ENCODE results near the gene SLIT1.
"Not testable (repeated sequence)": the region's sequence is repeated elsewhere in the genome, so short reads cannot be mapped to it uniquely, and the experiment has no call there.

The SLIT1 gene

DNA sequence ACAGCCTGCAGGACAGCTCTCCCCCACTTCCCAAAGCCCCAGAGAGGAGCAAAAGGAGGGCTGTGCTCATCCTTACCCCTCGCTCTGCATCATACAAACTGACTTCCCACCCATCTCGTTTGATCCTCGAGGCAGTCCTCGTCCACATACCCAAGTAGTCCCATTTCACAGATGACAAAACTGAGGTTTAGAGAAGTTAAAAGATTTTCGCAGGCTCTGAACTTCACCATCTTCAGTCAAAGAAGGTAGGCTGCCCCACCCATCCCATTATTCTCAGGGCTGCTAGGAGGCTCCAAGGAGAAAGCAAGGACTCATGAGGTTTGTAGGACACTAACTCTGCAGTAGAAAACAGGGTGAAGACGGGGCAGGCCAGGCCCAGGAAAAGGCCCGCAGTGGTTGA lies 147.1 kb downstream of the SLIT1 start:
- no peak for DNase-seq

DNA sequence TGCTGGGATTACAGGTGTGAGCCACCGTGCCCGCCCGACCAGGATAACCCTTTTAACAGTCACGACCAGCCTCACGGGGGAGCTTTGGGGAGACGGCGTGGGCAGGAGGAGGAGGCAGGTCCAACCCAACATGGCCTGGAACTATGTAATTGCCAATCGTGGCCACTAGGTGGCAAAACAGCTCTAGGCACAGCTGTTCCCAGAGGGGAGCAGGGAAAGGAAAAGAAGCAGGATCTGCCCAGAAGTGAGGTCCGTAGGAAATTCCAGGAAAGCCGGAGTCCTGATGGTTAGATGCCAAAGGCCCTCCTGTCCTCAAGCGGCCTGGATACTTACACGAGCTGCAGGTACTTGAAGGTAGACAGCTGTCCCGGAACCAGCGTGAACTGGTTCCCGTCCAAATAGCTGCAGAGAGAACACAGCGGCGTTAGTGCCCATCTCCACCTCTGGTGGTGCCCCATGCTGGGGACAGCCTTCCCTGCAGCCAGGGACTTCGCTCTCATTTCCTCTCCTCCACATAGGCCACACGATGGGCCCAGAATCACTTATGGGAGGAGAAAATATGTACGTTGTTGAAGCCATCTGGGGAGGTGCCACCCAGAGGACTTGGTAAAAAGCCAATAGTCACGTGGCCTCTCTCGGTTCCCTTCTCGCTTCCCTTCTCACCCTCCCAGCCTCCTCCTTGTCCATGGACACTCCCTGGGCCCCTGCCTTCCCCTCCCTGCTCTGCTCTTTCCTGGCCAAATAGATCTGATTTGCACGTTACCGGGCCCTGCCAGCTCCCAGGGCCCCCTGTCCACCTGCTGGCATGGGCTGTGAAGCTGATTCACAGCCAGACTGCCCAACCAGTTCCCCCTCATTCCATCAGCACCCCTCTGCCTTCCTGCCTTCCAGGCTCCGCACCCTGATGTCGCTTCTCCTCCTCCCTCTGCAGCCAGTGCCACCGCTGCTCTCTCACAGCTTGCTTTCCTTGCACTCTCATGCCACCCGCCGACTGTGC lies 148.1 kb downstream of the SLIT1 start:
- DNase-seq = peak; percentile 77

DNA sequence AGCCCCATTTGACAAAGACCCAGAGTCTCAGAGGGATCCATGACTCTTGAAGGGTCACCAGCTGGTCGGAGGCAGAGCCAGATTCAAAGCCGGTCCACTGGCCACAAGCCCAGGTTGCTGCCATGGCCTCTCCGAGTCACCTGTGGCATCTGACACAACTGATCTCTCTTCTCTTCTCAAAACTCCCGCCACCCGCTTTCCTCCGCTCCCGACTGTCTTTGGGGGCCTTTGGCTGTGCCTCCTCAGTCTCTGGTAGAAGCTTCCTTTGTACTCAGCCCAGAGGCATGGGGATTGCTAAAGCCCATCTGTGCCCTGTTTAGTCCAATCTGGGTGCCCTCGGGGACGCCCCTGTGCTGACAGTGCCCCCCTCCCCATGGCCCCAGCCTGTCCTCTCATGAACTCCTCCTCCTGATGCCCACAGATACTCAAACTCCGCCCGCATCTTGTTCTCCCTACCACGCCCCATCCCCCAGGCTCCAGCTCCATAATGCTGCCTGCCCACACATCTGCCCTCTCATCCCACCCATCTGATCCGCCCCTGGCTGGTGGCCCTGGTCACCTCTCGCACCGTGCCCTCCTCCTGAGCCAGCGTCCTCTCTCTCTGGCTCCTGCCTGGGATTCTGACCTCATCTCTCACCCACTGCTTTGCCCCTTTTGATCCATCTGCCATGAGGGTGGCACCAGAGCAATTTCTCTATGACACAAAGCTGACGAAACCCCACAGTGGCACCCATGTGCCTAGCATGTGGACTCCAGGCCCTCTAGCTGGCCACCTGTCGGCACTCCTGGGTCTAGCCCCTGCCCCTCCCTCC lies 150.6 kb downstream of the SLIT1 start:
- DNase-seq = no peak

DNA sequence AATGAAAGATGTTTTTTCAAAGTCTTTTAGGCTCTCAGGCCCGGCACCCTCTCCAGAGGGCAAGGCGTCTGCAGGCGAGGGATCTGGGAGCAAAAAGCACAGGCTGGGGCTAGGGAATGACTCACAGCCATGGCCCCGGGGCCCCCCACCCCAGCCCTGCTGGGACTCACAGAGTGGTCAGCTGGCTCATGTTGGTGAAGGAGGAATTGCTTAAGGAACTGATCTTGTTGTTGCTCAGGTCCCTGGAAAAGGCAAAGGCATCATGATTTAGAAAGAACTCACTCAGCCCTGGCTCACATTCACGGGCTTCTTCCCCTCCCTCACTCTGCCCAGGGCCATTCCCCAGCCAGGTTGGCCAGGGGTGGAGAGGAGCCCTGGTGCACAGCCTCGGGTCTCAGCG lies 151.5 kb downstream of the SLIT1 start:
- DNase-seq = no peak

DNA sequence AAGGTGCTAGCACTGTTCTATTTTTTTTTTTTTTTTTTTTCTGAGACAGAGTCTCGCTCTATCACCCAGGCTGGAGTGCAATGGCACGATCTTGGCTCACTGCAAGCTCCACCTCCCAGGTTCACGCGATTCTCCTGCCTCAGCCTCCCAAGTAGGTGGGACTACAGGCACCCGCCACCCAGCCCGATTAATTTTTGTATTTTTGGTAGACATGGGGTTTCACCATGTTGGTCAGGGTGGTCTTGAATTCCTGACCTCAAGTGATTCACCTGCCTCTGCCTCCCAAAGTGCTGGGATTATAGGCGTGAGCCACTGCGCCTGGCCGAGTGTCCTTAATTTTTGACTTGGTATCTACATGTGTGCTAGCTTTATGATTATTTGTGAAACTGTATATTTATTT lies 151.9 kb downstream of the SLIT1 start:
- DNase-seq = not testable (repeated sequence)

DNA sequence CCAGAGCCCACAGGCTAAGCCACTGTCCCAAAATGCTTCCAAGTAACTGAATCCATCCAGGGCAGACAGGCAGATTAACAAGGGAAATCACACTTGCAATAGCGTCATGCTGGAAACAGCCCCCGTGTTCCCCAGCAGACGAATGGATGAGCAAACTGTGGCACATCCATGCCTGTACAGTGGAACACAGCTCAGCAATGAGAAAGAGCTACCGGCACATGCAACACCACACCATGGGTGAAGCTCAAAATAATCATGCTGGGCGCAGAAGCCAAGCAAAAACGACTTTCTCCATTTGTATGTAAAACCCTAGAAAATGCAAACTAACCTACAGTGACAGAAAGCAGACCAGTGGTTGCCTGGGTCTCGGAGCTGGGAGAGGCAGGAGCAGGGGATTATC lies 153.1 kb downstream of the SLIT1 start:
- DNase-seq = no peak

DNA sequence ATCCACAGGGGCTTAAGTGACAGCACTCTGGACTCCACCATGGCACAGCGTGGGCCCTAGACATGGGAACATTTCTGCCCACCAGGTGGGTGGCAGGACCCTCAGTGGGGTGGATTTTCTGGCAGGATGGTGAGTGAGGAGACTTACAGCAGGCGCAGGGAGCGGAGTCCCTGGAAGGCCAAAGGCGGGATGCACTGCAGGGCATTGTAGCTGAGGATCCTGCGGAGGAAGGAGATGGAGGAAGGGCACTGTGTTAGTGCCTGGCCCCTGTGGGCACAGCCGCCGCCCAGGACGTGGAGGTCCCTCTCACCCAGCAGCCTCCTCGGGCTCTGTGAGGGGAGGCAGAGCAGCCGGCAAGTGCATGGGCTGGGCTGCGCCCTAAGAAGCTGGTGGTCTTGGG lies 154.3 kb downstream of the SLIT1 start:
- no peak for DNase-seq

DNA sequence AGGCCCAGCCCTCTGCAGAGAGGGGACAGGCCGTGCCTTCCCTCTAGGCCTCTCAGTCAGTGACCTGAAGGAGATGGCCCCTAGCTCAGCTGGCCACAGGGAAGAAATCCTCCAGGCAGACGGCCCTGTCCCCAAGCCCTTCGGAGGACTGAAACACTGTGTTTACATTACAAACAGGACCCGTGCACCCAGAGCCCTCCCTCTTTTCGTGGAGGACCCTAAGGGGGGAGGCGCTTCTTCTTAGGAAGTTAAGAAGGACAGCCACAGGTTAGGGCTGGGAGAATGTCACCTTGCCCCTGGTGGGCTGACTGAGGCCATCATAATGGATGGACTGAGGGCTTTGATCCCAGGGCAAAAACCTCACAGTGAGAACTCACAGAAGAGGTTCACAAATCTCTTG lies 154.9 kb downstream of the SLIT1 start:
- no peak for DNase-seq

DNA sequence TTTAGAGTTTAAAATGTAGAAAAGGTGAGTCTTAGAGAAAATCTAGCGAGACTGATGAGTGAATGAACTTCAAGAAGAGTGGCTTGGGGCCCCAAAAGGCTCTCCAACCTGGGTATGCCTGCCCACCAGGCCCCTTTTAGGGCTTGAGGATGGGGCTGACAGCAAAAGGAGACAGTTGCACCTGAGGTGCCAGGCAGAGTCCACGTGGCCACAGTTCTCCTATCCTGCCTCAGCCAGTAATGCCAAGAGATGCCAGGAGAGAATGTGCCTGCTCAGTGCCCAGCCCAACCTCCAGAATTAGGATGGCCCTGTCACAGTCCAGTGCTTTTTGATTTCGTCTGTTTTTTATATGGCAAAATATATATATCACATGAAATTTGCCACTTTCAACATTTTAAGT lies 156.5 kb downstream of the SLIT1 start:
- no peak for DNase-seq

DNA sequence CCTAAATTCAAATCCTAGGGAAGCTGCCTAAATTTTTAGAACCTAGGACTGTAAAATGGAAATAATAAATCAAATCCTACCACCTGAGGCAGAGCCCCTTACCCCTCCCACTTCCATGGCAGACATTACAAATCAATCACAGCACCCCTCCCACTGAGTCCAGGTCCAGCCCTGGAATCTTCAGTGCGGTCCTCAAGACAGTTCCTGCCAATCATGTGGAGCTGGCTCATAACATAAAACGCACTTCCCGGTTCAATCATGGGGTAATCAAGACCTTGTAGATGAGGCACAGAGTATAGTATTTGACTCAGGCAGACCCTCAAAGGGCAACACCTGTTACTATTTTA lies 157.0 kb downstream of the SLIT1 start:
- DNase-seq = no peak

DNA sequence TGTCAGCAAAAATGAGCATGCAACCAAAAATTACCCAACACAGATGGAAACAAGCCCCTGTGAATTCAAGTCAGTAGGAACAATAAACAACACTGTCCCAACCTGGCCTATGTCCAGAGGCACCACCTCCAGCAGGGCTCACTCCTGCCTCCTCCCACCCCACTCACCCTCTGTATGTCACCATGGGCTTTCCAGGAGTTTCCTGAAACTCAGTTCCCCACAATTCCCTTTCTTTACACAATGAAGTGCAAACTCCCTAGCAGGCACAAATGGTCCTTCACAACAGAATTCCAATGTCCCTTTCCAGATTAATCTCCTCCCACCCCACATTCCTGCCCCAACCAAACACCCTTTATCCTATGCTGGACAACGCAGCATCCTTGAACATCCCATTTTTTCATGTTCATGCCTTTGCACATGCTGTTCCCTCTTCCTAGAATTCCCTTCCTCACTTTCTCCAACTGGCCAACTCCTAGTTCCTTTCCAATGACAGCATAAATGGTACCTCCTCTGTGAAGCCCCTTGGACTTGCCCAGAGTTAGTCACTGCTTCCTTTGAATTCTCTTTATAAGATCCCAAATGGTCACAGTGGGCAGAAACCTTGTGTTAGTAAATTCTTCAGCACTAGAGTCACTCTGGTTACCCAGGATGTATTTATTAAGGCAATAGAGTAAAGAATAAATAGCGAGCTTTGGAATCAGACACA lies 157.5 kb downstream of the SLIT1 start:
- peak; percentile 45 for DNase-seq

DNA sequence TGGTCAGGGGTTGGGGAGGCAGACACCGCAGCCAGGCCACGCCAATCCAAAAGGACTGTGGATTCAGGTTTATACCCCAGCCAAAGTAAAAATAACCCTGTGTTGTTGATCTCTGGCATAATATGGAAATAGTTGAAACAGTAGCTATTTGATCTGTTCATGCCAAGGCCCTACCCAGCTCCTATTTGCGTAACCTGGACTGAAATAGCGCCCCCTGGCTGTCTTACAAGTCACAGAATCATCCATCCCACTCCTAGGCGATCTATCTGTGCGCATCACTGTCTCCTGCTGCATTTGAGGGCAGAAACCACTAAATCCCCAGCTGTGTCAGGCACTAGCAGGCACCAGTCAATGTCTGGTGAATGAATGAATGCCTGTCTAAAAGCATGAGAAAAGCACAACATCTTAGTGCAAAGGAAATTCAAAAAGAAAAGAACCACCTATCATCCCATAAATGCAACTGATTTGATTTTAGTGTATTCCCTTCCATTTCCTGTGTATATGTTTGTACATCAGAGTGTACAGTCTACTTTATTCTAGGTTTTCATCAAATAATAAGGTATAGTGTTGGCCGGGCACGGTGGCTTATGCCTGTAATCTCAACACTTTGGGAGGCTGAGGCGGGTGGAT lies 160.0 kb downstream of the SLIT1 start:
- DNase-seq = peak; percentile 19

DNA sequence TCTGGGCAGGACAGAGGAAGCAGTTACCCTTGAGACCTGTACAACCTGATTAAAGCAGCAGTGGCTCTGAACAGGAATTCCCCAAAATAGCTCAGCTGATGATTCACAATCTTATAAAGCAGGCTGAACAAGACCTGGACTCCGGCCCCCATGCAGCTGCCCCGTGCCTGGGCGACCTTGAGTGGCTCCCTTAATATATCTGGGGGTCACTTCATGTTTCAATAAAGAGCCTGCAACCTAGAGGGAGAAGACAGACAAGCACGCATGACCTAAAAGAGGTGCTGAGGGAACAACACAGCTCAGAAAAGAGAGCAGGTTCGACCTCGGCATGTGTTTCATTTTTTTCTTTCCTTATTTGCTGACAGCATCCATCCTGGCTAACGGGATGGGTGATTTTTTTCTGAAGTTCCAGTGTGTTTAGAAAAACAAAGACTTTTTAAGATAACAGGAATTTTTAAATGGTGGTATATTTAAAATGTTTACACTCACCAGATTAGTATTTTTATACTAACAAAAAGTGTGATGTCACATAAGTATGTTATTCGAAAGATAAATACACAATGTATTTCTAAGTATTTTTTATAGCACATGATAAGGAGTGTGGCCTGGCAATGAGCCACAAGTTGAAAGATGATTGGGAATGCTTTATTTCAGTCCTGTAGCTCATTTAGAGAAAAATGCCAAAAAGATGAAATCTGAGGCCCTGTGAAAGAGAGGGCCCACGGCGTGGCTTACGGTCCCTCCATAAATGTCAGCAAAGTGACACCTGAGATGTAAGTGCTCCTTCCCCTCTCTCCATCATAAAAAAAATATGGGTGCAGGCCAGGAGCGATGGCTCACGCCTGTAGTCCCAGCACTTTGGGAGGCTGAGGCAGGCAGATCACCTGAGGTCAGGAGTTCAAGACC lies 161.3 kb downstream of the SLIT1 start:
- DNase-seq = peak; percentile 74

DNA sequence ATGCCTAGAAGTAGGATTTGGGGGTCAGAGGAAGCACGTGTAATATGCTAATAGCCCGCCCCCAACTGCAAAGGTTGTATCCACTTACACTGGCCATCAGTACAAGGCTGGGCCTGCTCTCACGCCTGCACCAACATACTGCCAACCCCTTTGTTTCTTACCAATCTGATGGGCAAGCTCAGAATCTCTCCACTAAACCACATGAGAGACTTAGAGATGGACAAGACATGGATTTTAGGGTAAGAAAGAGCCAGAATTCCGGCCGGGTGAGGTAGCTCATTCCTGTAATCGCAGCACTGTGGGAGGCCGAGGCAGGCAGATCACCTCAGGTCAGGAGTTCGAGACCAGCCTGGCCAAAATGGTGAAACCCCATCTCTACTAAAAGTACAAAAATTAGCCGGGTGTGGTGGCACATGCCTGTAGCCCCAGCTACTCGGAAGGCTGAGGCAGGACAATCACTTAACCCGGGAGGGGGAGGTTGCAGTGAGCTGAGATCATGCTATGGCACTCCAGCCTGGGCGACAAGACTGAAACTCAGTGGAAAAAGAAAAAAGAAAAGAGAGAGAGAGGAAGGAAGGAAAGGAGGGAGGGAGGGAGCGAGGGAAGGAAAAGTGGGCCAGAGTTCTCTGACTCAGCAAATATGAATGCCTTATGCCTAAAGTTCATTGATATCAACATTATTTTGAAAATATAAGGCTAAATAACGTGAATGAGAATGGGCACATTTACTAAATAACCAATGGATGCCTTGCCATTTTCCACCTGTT lies 162.2 kb downstream of the SLIT1 start:
- DNase-seq = peak; percentile 33

DNA sequence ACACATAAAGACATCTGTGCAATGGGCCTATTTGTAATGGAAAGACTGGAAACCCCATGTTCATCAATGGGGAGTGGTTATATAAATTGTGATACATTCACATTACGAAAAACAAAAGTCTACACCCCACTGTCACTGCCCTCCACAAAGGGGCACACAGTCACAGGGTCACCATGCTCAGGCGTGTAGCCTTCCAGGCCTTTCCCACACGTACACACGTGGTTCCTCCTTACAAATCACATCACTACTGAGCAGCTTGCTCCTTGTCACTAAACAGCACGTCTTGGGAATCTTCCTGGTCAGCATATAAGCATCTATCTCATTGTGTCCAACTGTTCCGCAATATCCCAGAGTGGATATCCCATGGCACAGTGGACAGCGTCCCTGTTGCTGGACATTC lies 163.1 kb downstream of the SLIT1 start:
- DNase-seq = no peak

DNA sequence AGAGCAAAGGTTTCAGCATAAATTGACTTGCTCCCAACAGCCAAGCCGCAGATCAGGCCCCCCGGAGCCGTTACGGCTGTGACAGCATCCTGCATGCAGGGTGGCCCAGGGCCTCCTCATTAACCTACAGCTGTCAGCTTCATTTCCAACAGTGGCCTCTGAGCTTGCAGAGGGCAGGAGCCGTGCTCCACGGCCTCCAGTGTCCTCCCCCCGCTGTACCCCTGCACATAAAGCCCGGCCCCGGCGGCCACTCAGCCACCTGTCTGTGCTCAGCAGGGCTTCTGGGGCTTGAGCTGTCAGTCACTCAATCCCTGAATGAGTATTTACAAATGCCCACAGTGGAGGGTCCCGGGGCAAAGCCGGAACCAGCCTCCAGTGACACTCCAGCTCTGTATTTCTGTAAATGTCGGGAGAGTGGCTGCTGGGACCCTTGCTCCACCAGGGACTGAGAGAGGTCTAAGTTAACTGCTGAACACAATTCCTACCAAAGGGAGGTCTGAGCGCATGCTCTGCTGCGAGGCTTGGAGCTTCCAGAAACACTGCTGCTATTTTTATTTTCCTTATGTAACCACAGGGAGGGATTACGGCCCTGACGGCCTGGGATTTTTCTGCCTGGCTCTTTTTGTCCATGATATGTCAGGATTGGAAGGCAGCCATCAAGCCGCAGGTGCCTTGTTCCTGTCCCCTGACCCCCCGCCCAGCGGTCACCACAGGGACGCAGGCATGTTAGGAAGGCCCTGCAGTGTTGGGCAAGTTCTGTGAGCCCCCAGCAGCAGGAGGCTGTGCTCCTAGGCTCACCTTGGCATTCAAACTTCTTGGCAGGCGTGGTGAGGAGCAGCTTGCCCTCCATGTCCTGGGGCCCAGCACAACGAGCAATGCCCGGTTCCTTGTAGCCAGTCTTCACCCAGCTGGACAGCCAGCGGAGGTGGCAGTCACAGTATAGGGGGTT lies 165.0 kb downstream of the SLIT1 start:
- DNase-seq = no peak

DNA sequence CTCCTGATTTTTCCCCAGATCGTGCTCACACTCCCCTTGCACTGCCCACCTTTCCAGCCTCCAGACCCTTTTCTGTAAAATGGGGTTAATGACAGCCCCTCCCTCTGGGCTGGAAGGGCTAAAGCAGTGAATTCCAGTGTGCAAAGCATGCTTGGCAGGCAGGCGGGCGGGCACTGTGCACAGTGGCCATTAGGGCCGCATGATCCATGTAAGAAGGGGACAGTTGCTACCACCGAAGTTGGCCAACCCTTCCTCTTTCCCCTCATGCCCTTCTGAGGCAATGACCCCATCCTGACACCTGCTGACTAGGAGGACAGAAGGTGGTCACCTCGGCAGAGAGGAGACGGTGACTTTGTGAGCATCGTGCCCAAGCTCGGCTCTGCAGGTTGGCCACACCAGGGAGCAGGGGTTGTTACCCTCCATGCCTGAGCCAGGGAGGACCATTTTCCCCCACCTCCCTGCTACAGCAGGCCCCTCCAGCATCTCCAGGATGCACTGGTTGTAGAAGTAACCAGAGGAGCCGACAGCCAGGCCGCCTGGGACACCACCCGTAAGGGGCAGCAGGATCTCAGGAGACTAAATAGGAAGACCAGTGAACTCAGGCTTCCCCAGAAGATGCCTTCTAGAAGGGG lies 166.4 kb downstream of the SLIT1 start:
- no peak for DNase-seq

DNA sequence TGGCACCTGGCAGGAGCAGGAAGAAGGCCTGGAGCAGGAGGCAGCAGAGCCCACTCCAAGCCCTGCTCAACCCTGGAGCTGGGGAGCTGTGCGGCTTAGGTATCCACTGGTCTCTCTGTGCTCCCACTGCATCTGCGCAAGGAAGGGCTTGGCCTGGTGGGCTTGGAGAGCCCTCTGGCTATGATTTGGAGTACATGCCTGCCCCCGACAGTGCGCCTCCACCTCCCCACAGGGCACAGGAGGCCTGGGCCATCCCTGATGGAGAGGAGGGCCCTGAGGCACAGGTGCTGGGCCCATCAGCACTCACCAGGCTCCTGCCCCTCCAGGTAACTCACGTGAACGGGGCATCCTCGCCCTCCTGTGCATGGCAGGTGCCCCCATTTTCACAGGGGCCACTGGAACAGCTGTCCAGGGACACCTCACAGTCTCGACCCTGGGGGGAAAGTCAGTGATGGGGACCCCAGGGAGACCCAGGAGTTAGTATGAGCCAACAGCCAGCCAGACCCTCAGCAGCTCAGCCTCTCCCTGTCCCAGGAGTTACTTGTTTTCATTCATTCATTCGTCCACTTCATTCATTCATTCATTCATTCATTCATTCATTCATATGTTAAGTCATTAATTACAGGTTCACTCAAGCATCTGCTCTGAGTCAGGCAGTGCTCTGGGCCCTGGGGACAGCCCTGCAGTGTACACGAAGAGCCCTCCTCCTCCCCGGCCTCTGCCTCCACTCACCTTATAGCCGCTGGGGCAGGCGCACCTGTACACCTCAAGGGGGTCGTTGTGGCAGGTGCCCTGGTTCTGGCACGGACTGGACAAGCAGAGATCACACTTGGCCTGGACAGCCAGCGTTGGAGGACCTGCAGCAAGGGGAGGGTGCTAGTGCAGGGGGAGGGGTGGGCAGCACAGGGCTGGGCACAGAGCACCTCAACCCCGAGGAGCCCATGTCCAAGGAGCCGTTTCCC lies 167.2 kb downstream of the SLIT1 start:
- DNase-seq = no peak
